Fibroblast of mammary gland (primary cell): ENCODE measurements around the gene IFITM5.
"Not testable (repeated sequence)": the region's sequence is repeated elsewhere in the genome, so short reads cannot be mapped to it uniquely, and the experiment has no call there.

Experiments
- DNase-seq: peaks from one replicate; pipeline ENCODE4 v3.0.0-alpha.2; 2010; ENCODE audit warnings: low read depth
- H3K4me3 ChIP-seq: 2 replicates; pipeline ENCODE4 v1.5.1; 2011; ENCODE audit warnings: low read depth, mild to moderate bottlenecking, low read length, moderate library complexity; ENCODE audit not compliant: control insufficient read depth
- CTCF ChIP-seq: conservative IDR thresholded peaks from 2 replicates; pipeline ENCODE4 v1.5.1; 2011; ENCODE audit warnings: low read depth, low read length, inconsistent platforms; ENCODE audit not compliant: control insufficient read depth, insufficient read depth

The IFITM5 gene

DNA sequence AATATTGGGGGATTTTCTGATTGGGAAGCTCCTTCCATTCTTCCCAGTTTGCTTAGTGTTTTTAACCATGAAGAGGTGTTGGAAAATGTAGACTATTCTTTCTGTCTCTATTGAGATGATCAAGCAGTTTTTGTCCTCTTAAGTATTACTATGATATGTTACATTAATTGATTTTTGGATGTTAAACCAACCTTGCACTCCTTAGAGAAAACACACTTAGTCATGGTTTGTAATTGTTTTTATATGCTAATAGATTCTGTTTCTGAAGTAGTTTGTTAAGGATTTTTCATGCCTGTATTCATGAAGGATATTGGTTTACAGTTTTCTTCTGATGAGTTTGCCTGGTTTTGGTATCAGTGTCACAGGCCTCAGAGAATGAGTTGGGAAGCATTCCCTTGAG is 23.1 kb downstream of the IFITM5 start:
- no peak for TF ChIP-seq CTCF
- H3K4me3 ChIP-seq = no peak overlapping the region

DNA sequence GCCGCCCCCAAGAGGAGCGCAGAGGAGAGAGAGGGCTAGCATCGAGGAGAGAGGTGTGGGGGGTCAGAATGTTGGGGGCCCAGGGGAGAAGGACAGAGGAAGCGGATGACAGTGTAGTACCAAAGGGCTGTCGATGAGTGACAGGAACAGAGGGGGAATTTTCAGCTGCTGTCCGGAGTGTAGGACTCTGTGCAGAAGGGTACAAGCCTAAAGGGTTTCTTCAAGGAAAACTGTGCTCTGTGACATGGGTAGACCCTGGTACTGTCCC is 26.5 kb downstream of the IFITM5 start:
- H3K4me3 ChIP-seq = no peak overlapping the region
- no peak for DNase-seq
- no peak for TF ChIP-seq CTCF

More for the DNA sequence above, 23.1 kb downstream of the IFITM5 start:
- no peak for DNase-seq

GRCh38 chr11:272195-272930 is 27.0 kb downstream of the IFITM5 start:
- DNase-seq = no peak
- no peak overlapping the region for H3K4me3 ChIP-seq
- no peak for TF ChIP-seq CTCF

DNA sequence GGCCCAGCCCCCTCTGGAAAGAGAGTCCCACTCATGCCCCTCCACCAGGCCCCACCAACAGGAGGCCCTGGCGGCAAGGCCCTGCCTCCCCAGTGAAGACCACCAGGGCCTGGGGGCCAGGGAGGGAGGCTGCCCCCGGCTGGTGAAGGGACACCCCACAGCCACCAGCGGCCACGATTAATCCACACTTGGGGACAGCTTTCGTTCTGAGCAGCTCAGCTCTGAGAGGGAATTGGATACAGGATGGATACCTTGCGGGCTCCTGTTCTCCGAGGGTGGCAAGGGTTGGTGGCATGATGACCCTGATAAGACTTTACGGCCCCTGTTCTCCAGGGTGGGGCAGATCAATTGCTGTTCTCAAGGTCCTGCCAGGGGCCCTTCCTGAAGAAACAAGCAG is 28.0 kb downstream of the IFITM5 start:
- DNase-seq = no peak
- H3K4me3 ChIP-seq = no peak overlapping the region
- no peak for TF ChIP-seq CTCF

DNA sequence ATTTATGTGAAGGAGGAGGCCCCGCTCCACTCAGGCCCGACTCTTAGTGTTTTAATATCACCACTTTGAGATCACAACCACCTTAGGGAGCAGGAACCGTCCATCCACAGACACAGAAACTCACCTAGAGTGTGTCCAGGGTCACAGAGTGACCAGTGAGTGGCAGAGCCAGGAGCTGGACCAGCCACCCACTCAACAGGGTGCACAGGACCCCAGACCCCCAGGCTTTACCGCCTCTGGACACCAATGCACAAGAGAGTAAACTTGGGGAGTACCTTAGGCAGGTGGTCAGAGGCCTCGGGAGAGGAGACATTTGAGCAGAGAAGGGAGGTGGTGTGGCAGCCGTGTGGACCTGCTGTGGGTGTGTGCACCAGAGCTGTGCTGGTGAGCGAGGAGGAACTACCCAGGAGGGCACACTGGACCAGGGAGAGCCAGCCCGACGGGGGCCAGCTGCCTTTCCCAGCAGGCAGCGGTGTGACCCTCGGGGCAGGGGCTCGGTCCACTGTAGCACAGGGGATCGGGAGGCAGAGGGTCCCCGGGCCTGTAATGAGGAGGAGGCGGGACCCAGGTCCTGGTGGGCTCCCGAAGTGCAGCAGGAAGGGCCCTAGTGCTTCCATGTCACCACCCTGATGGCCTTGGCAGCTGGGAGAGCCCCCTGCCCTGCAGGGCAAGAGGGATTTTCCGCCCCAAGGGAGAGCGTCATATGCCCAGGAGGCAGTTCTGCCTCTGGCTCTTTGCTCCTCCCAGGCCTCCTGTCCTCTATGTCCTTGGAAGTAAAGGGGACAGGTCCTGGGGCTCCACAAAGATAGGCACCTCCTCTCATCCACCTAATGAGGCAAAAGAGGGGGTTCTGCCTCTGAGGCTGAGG is 28.6 kb downstream of the IFITM5 start:
- DNase-seq = no peak
- no peak for TF ChIP-seq CTCF
- no peak overlapping the region for H3K4me3 ChIP-seq

DNA sequence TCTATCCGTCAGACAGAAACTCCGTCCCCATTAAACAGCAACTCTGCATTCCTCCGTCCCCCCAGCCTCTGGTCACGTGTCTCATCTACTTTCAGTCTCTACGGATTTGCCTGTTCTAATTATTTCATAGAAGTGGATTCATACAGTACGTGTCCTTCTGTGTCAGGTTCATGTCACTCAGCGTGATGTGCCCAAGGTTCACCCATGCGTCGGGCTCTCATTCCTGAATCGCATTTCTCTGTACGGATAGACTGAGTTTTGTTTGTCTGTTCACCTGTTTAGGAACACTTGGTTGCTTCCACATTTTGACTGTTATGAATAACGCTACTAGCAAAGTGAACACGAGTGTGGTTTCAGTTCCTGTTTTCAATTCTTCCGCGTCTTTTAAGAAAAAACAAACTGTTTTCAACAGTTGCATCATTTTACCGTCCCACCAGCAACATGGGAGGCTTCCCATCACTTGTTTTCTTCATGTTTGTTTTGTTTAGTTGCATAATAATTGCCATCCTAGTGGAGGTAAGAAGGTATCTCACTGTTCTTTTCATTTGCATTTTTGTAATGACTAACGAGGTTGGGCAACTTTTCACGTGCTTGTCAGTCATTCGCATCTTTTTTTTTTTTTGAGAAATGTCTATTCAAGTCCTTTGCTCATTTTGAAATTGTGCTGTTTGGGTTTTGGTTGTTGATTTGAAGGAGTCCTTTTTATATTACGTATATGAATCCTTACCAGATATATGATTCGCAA is 30.0 kb downstream of the IFITM5 start:
- peak; percentile 10 for DNase-seq
- H3K4me3 ChIP-seq = no peak overlapping the region

DNA sequence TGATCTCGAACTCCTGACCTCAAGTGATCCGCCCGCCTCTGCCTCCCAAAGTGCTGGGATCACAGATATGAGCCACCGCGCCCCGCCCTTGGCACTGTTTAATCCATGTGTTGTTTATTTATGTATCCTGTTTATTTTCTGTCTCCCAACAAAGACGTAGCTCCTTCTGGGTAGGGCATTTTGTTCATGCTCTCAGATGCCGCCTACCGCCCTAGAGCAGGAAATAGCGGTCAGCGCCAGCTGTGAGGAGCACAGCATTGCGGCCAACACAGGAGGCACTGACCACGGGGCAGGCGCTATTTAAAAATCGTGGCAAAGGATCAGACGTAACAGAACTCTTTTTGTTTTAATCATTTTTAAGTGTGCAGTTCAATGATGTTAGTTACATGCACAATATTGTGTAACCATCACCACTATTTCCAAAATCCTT is 30.6 kb downstream of the IFITM5 start:
- peak; percentile 37 for DNase-seq
- not testable (repeated sequence) for H3K4me3 ChIP-seq

More for the DNA sequence above, 30.0 kb downstream of the IFITM5 start:
- no peak for TF ChIP-seq CTCF
